Measurements from ENCODE around the gene SRPK1. TPM values are rescaled to one million over a fixed set of nuclear protein-coding genes. Genes with fewer than 3 reads are reported as not detected.

Gene SRPK1
- total RNA-seq, 1 experiment from 2014 or later: 100 TPM

DNA sequence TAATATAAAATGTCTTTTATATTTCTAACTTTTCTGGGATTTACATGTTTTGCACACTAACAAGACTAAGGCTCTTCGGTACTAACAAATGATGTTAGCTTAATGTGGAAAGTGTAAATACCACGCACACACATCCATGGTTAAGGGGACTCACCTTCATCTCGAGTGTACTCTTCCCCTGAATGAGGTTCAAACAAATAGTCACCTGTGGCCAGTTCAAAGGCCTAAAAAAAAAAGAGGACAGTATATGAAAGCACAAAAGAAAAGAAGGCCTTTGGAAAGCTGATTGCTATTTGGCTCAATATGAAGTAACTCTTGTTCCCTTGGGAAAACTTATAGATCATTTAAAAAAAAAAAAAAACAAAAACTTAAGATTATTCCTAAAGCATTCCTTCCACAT, 78.5 kb downstream of the SRPK1 start:
- TF ChIP-seq EZH2 (IDR thresholded peaks at IDR 0.05; ENCODE audit: low read length, unreplicated experiment): no peak
- Histone ChIP-seq H3K9me2 (replicated peaks; ENCODE audit: low read length) (no peaks in the 10 kb centered on the region), H3K36me3 (ENCODE audit: low read depth, low read length) (peaks cover 54% of the 10 kb centered on the region), H4K20me1 (ENCODE audit: low read length) (no peaks in the 10 kb centered on the region), H3F3A (ENCODE audit: low read length, unreplicated experiment) (no peaks in the 10 kb centered on the region), H3K4me1 (ENCODE audit: insufficient read depth, low read length) (no peaks in the 10 kb centered on the region), H3K9me3 (ENCODE audit: low read length) (no peaks in the 10 kb centered on the region), H2AFZ (ENCODE audit: low read length) (no peak overlapping the region), H3K4me3 (ENCODE audit: low read length) (no peak overlapping the region), H3K79me2 (ENCODE audit: low read length) (no peaks in the 10 kb centered on the region), H3K9ac (ENCODE audit: low read length) (no peak overlapping the region), H3K27me3 (ENCODE audit: low read length) (no peaks in the 10 kb centered on the region), H3K4me2 (ENCODE audit: low read length) (no peak overlapping the region), H3K27ac (ENCODE audit: low read length) (no peak overlapping the region)
- intact Hi-C loops (cut with micrococcal nuclease): no loop called here
- ChIA-PET POLR2A (ENCODE audit: unreplicated experiment) (no interaction called here), CTCF (no interaction called here)
- ATAC-seq (no peak), DNase-seq (no peak)
- no TSS peak for BruUV-seq (replicated peaks)

DNA sequence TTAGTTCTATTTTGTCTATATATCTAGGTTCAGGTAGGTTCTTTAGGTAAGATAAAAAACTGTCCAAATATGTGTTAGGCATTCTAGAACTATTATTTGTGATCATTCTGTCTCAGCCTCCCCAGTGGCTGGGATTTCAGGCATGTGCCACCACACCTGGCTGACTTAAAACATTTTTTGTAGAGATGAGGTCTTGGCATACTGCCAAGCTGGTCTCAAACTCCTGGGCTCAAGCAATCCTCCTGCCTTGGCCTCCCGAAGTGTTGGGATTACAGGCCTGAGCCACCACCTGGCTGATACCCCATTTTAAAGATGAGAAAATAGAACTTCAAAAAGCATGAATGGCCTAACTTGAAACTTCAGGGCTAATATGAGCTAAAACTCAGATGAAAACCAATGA, 81.9 kb downstream of the SRPK1 start:
- ChIA-PET CTCF (no interaction called here), POLR2A (ENCODE audit: unreplicated experiment) (no interaction called here)
- H3K79me2 ChIP-seq (ENCODE audit: low read length): no peaks in the 10 kb centered on the region
- H3F3A ChIP-seq (ENCODE audit: low read length, unreplicated experiment): no peaks in the 10 kb centered on the region
- H3K9me3 ChIP-seq (ENCODE audit: low read length): no peaks in the 10 kb centered on the region
- no peak overlapping the region for H2AFZ ChIP-seq (ENCODE audit: low read length)
- H3K9me2 ChIP-seq (replicated peaks; ENCODE audit: low read length): no peaks in the 10 kb centered on the region
- H3K27ac ChIP-seq (ENCODE audit: low read length): no peak overlapping the region
- DNase-seq: no peak
- H3K27me3 ChIP-seq (ENCODE audit: low read length): no peaks in the 10 kb centered on the region
- no peaks in the 10 kb centered on the region for H3K4me1 ChIP-seq (ENCODE audit: insufficient read depth, low read length)
- H3K36me3 ChIP-seq (ENCODE audit: low read depth, low read length): peaks cover 49% of the 10 kb centered on the region
- H3K9ac ChIP-seq (ENCODE audit: low read length): no peak overlapping the region
- TF ChIP-seq EZH2phosphoT487 (IDR thresholded peaks at IDR 0.05; ENCODE audit: borderline replicate concordance, low read length) (no peak), EZH2 (IDR thresholded peaks at IDR 0.05; ENCODE audit: low read length, unreplicated experiment) (no peak)
- TF ChIP-seq, protein P1, sequence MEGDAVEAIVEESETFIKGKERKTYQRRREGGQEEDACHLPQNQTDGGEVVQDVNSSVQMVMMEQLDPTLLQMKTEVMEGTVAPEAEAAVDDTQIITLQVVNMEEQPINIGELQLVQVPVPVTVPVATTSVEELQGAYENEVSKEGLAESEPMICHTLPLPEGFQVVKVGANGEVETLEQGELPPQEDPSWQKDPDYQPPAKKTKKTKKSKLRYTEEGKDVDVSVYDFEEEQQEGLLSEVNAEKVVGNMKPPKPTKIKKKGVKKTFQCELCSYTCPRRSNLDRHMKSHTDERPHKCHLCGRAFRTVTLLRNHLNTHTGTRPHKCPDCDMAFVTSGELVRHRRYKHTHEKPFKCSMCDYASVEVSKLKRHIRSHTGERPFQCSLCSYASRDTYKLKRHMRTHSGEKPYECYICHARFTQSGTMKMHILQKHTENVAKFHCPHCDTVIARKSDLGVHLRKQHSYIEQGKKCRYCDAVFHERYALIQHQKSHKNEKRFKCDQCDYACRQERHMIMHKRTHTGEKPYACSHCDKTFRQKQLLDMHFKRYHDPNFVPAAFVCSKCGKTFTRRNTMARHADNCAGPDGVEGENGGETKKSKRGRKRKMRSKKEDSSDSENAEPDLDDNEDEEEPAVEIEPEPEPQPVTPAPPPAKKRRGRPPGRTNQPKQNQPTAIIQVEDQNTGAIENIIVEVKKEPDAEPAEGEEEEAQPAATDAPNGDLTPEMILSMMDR (conservative IDR thresholded peaks at IDR 0.05; ENCODE audit: low read depth, low read length): no peak
- H3K4me2 ChIP-seq (ENCODE audit: low read length): no peak overlapping the region
- intact Hi-C loops (cut with micrococcal nuclease): no loop called here
- H3K4me3 ChIP-seq (ENCODE audit: low read length): no peak overlapping the region
- no TSS peak for BruUV-seq (replicated peaks)
- ATAC-seq: no peak
- no peaks in the 10 kb centered on the region for H4K20me1 ChIP-seq (ENCODE audit: low read length)

DNA sequence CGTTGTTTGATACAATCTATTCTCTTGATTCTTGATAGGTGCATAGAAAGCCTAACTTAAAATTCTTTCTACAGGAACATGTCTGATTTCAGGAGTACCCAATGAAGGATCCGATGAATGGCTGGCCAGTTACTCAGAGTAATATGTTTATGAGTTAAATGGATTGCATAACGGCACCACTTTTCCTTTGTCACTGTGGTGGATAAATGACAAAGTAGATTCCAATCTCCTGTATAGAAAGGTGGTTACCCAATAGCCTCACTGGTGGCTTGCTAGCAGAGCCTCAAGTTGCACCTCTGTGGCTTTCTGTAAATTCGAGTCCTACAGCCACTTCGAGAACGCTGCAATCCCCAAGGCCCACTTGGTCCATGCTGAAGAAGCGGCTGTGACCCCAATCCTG, 87.4 kb downstream of the SRPK1 start:
- ChIA-PET POLR2A (ENCODE audit: unreplicated experiment) (no interaction called here), CTCF (no interaction called here)
- Histone ChIP-seq H2AFZ (ENCODE audit: low read length) (no peak overlapping the region), H3K36me3 (ENCODE audit: low read depth, low read length) (peaks cover 41% of the 10 kb centered on the region), H3F3A (ENCODE audit: low read length, unreplicated experiment) (no peaks in the 10 kb centered on the region), H3K9ac (ENCODE audit: low read length) (no peak overlapping the region), H4K20me1 (ENCODE audit: low read length) (no peaks in the 10 kb centered on the region), H3K27ac (ENCODE audit: low read length) (no peak overlapping the region), H3K4me1 (ENCODE audit: insufficient read depth, low read length) (no peaks in the 10 kb centered on the region), H3K9me3 (ENCODE audit: low read length) (no peaks in the 10 kb centered on the region), H3K27me3 (ENCODE audit: low read length) (no peaks in the 10 kb centered on the region), H3K4me3 (ENCODE audit: low read length) (no peak overlapping the region), H3K79me2 (ENCODE audit: low read length) (no peaks in the 10 kb centered on the region), H3K4me2 (ENCODE audit: low read length) (no peak overlapping the region), H3K9me2 (replicated peaks; ENCODE audit: low read length) (no peaks in the 10 kb centered on the region)
- intact Hi-C loops (cut with micrococcal nuclease): no loop called here
- TF ChIP-seq, protein P1 (conservative IDR thresholded peaks at IDR 0.05; ENCODE audit: low read depth, low read length): no peak
- no peak for TF ChIP-seq EZH2phosphoT487 (IDR thresholded peaks at IDR 0.05; ENCODE audit: borderline replicate concordance, low read length)
- TF ChIP-seq EZH2 (IDR thresholded peaks at IDR 0.05; ENCODE audit: low read length, unreplicated experiment): no peak
- ATAC-seq (no peak), DNase-seq (no peak)
- BruUV-seq (replicated peaks): no TSS peak

All from PC-3 (cell line).